Embryonic facial prominence (tissue), 1 donor: ENCODE data around the gene EZH1.
A peak's percentile ranks its signal among the peaks of the same experiment; 100 is the strongest.
"Not testable (repeated sequence)": the region's sequence is repeated elsewhere in the genome, so short reads cannot be mapped to it uniquely, and the experiment has no call there.

Experiments used
- DNase-seq: peaks from one replicate; pipeline ENCODE4 v3.0.0-alpha.2; 2016; ENCODE audit errors: extremely low spot score

EZH1 gene

DNA sequence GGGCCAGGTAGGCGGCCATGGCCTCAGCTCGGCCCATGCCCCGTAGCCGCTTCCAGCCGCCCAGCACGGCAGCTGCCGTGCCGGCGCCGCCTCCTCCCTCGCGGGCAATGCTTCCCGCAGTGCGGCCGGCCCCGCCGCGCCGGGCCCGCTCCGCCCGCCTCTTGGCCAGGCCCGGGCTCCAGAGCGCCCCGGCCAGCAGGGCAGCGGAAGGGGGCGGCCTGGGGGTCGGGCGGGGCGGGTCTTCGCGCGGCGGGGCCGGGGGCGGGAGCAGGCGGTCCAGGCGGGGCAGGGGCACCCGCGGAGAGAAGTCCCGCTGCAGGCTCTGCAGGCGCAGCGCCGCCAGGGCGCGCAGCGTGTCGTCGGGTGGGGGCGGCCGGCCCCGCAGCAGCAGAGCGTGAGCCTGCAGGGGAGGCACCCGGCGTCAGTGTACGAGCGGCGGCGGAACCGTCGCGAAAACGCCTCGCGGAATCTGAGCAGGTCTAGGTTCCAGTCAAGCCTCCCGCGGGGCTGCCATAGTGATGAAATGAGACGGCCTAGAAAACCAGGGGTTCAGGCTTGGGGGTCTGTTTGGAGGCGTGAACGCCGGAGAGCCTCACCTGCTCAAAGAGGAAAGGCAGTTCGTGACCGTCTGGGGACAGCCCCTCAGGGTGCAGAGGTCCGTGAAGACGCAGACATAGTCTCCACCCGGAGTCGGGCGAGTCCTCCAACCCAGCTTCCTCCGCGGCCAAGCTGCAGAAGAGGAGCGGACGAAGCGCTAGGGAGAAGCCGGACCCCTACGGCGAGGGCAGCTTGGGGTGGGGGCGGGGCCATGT, 74.7 kb downstream of the EZH1 start:
- DNase-seq: no peak

DNA sequence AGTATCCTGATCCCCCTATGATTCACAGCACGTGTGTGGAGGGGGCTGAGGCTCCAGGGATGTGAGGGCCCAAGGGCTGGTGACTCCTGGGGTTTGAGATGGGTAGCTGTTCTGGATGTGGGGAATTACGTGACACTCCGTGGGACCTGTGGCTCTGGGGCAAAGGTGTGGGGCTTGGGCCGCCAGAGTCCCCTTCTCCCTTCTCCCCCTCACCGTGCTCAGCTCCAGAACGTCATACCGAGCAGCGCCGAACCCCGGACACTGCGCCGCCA, 75.2 kb downstream of the EZH1 start:
- no peak for DNase-seq

DNA sequence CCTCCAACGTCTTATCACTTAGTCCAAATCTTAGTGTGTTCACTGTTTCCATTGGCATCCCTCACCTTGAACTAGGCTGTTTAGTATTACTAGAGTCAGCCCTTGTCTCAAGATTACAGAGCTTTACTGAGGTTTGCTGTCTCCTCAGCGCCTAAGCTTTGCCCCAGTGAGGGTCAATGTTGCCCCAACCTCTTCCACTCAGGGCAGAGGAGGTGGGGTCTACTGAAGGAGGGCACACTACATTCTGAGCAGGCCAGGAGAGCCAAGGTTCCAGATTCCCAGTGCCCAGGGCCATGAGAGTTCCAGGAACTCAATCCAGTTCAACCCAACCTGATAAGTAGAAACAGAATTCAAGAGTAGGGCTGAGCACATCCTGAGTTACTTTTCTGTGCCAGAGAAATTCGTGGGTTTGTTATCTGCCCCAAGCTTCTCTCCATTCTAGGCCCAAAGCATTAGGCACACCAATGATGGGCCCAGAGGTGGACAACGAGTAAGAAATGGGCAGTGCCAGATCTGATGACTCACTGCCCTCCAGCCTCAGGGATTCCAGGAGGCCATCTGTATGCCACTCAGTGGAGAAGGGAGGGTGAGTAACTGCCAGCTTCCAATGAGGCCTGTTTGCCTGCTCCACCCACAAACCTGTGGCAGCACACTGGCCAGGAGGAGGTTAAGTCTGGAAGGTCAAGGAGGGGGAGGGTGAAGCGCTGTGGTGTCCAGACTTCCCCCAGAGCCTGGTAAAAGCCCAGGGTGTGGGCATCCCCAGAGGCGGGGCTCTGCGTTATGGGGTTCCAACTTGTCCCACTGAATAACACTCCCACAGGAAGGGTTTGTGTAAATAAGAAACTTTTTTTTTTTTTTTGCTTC, 77.5 kb downstream of the EZH1 start:
- no peak for DNase-seq

DNA sequence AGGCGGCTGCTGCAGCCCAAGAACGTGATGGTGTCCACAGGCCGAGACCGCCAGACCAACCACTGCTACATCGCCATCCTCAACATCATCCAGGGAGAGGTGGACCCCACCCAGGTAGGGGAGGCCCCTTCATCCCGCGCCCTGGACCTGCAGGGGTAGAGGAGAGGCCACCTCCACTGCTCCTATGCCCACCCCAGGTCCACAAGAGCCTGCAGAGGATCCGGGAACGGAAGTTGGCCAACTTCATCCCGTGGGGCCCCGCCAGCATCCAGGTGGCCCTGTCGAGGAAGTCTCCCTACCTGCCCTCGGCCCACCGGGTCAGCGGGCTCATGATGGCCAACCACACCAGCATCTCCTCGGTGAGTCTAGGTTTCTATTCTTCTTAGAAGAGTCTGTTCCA, 78.7 kb downstream of the EZH1 start:
- not testable (repeated sequence) for DNase-seq

DNA sequence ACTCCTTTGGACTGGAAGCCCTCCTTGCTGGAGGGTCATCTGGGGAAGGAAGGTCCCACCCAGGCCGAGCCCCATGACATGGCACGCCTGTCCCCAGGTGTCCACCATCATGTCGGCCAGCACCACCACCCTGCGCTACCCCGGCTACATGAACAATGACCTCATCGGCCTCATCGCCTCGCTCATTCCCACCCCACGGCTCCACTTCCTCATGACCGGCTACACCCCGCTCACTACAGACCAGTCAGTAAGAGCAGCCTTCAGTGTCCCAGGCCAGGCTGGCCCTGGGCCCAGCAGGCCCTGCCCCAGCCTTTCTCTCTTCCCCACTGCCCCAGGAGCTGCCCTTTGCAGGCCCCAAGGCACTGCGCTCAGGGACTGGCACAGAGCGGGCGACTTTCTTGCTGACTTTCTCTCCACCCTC, 79.2 kb downstream of the EZH1 start:
- DNase-seq: no peak

DNA sequence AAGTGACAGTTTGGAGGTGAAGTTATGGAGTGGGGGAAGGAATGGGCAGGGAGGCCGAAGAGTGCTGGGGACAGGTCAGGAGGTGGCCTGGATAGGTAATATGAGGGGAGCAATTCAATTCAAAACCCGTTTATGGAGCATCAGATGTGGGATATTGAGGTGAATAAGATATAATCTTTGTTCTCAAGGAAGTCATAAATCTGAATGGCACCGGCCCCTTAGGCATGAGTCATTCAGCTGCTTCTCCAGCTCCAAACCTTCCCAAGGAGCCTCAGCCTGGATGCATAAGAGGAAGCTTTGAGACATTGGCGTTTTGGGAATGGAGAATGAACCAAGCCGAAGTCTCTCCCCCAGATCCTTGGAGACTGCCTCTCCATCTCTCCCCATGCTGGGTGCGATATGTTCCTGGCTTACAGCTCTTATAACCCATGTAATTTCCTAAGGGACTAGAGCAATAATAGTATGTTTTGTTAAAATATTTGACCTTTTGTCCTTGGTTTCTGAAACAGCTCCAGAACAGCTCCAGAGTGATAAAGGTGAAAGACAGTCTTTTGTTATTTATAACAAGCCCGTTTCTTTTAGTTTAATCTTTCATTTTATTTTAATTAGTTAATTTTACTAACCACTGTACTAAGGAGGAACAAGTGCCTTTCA, 84.0 kb downstream of the EZH1 start:
- no peak for DNase-seq

DNA sequence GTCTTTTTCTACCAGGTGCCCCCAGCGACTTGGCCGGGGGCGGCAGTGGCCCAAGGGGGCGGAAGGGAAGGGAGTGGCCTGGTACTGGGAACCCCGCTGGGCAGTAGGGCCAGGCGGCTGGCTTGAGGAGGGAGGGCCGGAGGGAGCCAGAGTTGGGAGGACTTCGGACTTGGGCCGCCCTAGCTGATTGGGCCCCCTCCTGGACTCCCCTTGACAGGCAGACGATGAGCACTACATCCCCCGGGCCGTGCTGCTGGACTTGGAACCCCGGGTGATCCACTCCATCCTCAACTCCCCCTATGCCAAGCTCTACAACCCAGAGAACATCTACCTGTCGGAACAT, 84.9 kb downstream of the EZH1 start:
- not testable (repeated sequence) for DNase-seq

DNA sequence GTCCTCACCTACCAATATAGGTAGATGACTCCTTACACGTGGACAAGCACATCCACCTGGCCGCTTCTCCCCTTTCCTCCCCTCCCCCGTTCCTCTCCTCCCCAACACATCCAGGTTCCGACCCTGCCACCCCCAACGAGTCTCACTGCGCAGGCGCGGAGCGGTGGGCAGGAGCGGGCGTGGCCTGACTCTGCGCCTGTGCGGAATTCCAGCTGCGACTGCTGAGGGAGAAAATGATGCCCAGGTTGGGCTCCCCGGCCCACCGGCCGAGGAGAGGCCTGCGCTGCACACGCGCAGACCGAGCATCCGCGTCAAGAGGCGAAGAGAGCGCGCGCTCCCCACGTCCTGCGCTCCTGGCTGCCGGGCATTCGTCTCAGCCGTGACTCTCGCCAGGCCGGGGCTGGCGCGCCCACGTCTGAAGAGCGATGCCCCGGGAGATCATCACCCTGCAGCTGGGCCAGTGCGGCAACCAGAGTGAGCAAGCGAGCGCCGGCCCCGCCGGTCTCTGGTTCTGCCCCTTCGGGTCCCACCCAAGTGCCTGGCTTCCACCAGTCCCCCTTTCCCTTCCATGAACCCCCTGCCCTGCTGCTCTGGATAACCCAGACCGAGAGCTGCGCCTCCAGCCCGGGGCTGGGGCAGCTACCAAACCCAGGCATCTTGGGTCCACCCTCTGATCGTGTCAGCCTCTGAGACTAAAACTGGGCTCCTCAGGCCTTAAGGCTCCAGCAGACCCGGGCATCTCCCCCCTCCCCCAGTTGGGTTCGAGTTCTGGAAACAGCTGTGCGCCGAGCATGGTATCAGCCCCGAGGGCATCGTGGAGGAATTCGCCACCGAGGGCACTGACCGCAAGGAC, 85.5 kb downstream of the EZH1 start, which contains the start of gene TUBG2:
TSS of gene TUBG2 (plus strand) at position 206 of the 853 bp plus-strand sequence. CDS start at position 426, 220 bp downstream.
- DNase-seq: peak; percentile 77

DNA sequence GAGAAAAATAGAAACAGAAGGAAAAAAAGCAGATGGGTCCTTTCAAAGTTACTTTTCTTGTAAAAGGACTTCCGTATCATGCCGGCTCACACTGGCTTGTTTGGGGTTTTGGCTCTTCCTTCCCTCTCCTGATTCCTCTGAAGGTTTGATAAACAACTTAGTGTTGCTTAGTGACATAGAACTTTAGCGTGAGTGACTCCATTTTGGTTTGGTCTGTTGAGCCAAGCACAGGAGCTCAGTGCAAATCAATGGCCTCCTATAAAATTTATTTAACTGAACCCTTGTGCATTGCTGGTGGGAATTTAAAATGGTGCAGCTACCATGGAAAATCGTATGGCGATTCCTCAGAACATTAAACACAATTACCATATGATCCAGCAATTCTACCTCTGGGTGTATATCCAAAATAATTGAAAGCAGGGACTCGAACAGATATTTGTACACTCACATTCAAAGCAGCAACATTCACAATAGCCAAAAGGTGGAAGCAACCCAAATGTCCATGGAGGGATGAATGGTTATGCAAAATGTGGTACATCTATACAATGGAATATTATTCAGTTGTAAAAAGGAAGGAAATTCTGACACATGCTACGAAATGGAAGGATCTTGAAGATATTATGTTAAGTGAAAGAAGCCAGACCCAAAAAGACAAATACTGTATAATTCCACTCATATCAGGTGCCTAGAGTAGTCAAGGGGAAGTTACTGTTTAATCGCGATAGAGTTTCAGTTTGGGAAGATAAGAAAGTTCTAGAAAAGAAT, 86.8 kb downstream of the EZH1 start:
- no peak for DNase-seq

DNA sequence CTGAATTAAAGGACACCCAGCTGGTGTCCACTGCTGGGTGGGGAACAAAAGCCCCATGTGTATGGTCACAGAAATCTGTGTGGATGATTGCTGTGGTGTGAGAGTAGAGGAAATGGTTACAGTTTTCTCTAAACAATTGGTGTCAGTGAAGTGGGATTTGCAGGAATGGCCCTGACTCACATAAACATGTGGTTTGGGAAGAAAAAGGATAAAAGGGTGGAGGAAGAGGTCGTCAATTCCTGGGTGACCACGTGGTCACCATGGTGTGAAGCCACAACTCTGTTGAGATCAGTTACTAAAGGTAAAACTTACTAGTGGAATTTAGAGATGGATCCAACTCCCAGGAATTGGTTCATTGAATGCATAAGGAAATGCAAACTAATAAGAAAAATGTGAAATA, 89.3 kb downstream of the EZH1 start:
- DNase-seq: no peak

DNA sequence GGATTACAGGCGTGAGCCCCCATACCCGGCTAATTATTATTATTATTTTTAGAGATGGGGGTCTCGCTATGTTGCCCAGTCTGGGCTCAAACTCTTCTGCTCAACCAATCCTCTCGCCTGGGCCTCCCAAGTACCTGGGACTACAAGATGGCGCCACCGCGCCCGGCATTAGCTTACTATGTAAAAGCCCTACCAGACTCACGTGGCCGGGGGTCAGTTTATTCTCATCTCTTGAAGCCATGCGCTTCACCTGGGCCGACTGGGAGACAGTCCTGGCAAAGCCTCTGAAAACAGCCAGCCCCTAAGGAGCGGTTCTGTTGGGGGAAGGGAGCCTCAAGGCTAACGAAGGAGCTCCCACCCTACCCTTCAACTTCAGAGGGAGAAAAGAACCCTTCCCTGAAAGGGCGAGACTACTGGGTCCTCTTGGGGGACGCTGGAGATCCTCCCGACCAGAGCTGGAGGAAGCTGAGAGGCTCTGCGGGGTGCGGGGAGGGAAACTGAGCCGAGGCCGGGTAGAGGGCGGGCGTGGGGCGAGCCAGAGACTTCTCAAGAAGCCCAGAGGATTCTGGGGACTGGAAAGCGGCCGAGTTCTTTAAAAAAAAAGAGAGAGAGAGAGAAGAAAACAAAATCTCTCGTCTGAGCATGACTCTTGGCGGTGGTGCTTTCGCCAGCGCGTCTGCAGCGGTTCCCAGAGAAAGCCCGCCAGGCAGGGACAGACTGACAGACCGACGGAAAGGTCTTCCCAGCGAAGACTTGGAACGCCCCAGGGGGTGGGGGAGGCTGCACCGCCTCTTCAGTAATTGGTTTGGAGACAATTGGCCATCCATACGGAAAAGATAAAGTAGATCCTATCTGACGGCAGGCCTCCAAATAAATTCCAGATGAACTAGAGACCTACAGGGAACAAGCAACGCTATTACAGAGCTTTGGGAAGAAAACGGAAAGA, 91.4 kb downstream of the EZH1 start:
- DNase-seq: peak; percentile 69

DNA sequence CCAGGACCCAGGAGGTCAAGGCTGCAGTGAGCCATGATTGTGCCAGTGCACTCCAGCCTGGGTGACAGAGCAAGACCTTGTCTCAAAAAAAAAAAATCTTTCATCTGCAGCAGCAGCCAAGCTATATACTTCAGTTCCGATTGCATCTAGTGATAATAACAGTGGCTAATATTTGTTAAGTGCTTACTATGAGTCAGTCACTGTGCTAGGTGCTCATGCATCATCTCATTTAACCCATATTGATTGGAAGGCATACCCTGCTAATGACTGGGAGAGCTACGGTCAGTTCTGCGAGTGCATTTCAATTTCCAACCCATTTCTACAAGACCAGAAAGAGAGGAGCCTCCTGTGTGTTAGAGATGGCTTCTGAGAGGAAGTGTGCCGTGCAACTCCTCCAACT, 93.4 kb downstream of the EZH1 start:
- DNase-seq: no peak
